AG10803 (cell line): ENCODE results near the gene HIPK1.

Experiments
- DNase-seq: peaks from one replicate; pipeline ENCODE4 v3.0.0; 2010; ENCODE audit warnings: low read depth
- H3K4me3 ChIP-seq: 2 replicates; pipeline ENCODE4 v1.5.1; 2011; ENCODE audit warnings: mild to moderate bottlenecking, low read length, control low read depth
- CTCF ChIP-seq: conservative IDR thresholded peaks from 2 replicates; pipeline ENCODE4 v1.5.1; 2011; ENCODE audit warnings: mild to moderate bottlenecking, low read length, control low read depth, inconsistent platforms

The HIPK1 gene

DNA sequence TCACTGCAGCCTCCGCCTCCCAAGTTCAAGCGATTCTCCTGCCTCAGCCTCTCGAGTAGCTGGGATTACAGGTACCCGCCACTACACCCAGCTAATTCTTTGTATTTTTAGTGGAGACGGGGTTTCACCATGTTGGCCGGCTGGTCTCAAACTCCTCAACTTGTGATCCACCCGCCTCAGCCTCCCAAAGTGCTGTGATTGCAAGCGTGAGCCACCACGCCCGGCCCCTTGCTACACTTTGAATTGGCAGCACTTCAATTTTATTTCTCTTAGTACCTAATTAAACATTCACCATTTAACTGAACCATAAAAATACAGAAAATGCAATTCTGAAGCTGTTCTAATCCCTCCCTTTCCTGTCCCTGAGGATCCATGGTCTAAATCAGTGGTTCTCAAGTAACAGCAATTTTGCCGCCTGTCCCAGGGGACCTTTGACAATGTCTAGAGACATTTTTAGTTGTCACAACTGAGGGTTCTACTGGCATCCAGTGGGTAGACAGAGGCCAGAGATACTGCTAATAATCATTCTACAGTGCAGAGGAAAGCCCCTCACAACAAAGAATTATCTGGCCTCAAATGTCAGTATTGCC is 37.4 kb upstream of the HIPK1 start:
- DNase-seq = no peak
- no peak overlapping the region for H3K4me3 ChIP-seq
- TF ChIP-seq CTCF = no peak

- no peak overlapping the region for H3K4me3 ChIP-seq
- no peak for TF ChIP-seq CTCF
- DNase-seq = no peak
Observed at GRCh38 chr1:113893267-113893666, 35.9 kb upstream of the HIPK1 start.

- H3K4me3 ChIP-seq = no peak overlapping the region
- no peak for DNase-seq
- no peak for TF ChIP-seq CTCF
Observed at GRCh38 chr1:113895098-113895497, 34.0 kb upstream of the HIPK1 start.

- H3K4me3 ChIP-seq = no peak overlapping the region
- peak; percentile 8 for DNase-seq
- no peak for TF ChIP-seq CTCF
Observed at GRCh38 chr1:113895961-113896360, 33.2 kb upstream of the HIPK1 start.

DNA sequence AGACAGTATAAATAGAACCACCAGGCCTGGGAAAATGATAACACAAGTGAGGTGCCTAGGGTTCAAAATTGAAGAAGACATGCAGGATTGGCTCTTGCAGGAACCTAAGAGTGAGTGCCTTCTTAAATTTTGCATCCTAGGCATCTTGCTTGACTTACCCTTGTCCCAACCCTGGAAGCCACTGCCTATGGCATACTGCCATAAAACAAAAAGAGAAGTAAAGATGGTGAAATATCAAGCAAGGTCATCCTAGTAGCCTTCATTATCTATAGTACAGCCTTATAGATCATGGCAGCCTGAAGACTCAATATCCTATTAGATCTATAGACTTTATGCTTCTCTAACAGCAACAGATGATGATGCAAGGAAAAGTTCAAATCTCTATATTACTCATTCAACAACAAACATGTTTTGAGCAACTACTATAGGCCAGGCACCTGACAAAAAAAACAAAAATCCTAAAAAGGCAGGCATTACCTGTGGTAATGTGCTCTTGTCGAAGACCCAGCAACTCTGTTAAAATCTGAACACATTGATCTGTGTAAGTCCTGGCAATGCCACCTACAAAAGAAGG is 30.8 kb upstream of the HIPK1 start:
- no peak for TF ChIP-seq CTCF
- DNase-seq = no peak
- no peak overlapping the region for H3K4me3 ChIP-seq

GRCh38 chr1:113899111-113899510 is 30.0 kb upstream of the HIPK1 start:
- no peak for TF ChIP-seq CTCF
- DNase-seq = peak; percentile 59
- no peak overlapping the region for H3K4me3 ChIP-seq

DNA sequence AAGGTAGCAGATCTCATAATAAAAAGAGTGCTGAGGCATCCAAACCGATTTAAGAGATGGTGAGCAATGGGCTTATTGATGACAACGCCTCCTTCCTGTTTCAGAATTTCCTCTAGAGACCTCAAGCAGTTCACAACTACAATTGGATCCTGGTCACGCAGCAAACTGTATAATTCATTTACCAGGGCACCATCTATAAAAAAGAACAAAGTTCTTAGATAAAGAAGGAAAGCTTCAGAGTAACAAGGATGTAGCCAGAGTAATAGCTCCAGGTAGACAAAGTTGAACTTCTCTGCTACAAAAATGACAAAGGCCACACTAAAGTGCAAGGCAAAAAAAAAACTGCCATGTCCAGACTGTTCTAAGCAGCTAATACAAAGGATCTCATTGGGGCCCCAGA is 27.9 kb upstream of the HIPK1 start:
- DNase-seq = no peak
- no peak for TF ChIP-seq CTCF
- no peak overlapping the region for H3K4me3 ChIP-seq
